ENCODE data around the gene PRR3. TPM values are rescaled to one million over a fixed set of nuclear protein-coding genes. Genes with fewer than 3 reads are reported as not detected.

The PRR3 gene
- polyA plus RNA-seq, 1 donor from 2014 or later = 13.0 TPM

DNA sequence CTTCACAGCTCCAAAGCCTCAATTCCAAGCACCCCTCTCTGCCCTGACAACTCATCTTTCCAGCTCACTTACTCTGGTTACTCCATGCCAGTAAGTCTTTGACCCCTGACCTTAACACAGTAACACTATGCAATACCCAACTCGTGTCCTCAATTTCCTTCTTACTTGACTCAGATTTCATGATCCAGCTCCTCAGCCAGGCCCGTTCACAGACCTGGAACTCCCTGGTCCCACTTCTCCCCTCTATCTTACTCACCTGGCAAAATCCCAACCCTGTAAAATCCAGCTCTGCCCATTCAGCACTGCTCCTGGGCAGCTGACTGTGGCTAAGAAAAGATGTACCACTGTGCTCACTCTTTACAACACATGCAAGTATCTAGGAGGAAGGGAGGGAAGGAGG is 8.7 kb upstream of the PRR3 start:
- Histone ChIP-seq H3K4me2 (ENCODE audit: low read length) (no peak overlapping the region), H3K4me3 (ENCODE audit: low read length) (no peak overlapping the region), H4K20me1 (ENCODE audit: insufficient read depth) (no peaks in the 10 kb centered on the region), H3K27me3 (ENCODE audit: insufficient read depth, low read depth, low read length) (no peaks in the 10 kb centered on the region), H3K9ac (ENCODE audit: low read length) (no peak overlapping the region), H2AFZ (ENCODE audit: low read depth, low read length) (no peak overlapping the region), H3K27ac (ENCODE audit: low read length) (no peak overlapping the region), H3K9me2 (ENCODE audit: insufficient read depth, low read length) (no peaks in the 10 kb centered on the region), H3K79me2 (replicated peaks; ENCODE audit: insufficient read depth, low read length) (no peaks in the 10 kb centered on the region), H3F3A (ENCODE audit: insufficient read depth, low read length, poor library complexity, severe bottlenecking) (no peaks in the 10 kb centered on the region), H3K9me3 (ENCODE audit: low read length) (no peaks in the 10 kb centered on the region), H3K36me3 (ENCODE audit: insufficient read depth, low read length) (no peaks in the 10 kb centered on the region)
- TF ChIP-seq EZH2 (IDR thresholded peaks at IDR 0.05; ENCODE audit: borderline replicate concordance, insufficient read depth, low read length, poor library complexity, severe bottlenecking) (no peak), MXI1 (conservative IDR thresholded peaks at IDR 0.05; ENCODE audit: poor library complexity, severe bottlenecking) (no peak), TAF1 (IDR thresholded peaks at IDR 0.05; ENCODE audit: low read depth) (no peak), EP300 (conservative IDR thresholded peaks at IDR 0.05; ENCODE audit: poor library complexity, severe bottlenecking) (no peak), SMC3 (conservative IDR thresholded peaks at IDR 0.05; ENCODE audit: poor library complexity) (no peak), CTCF (IDR thresholded peaks at IDR 0.05; ENCODE audit: poor library complexity, severe bottlenecking) (no peak), POLR2AphosphoS5 (IDR thresholded peaks at IDR 0.05) (no peak), RAD21 (conservative IDR thresholded peaks at IDR 0.05) (no peak)
- TF ChIP-seq, protein P1, sequence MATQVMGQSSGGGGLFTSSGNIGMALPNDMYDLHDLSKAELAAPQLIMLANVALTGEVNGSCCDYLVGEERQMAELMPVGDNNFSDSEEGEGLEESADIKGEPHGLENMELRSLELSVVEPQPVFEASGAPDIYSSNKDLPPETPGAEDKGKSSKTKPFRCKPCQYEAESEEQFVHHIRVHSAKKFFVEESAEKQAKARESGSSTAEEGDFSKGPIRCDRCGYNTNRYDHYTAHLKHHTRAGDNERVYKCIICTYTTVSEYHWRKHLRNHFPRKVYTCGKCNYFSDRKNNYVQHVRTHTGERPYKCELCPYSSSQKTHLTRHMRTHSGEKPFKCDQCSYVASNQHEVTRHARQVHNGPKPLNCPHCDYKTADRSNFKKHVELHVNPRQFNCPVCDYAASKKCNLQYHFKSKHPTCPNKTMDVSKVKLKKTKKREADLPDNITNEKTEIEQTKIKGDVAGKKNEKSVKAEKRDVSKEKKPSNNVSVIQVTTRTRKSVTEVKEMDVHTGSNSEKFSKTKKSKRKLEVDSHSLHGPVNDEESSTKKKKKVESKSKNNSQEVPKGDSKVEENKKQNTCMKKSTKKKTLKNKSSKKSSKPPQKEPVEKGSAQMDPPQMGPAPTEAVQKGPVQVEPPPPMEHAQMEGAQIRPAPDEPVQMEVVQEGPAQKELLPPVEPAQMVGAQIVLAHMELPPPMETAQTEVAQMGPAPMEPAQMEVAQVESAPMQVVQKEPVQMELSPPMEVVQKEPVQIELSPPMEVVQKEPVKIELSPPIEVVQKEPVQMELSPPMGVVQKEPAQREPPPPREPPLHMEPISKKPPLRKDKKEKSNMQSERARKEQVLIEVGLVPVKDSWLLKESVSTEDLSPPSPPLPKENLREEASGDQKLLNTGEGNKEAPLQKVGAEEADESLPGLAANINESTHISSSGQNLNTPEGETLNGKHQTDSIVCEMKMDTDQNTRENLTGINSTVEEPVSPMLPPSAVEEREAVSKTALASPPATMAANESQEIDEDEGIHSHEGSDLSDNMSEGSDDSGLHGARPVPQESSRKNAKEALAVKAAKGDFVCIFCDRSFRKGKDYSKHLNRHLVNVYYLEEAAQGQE (IDR thresholded peaks at IDR 0.05; ENCODE audit: borderline replicate concordance) = no peak

DNA sequence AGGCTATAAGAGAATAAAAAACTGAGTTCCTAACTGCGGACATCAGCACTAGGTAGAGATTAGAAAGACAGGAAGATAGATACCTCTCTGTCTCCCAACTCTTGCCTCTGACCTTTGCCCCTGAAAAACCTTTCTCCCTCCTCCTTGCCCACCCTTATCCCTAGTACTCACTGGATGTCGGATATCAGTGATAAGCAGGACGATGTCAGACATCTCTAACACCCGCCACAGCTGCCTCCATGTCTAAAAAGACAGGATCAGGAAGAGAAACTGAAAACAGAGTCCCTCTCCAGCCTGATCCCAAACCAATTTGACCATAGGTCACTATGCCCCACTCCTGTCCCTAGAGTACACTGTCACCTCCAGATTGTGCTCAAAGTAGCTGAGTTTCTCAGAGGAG is 2.7 kb upstream of the PRR3 start:
- peak overlapping the region; percentile 99 for H3K4me3 ChIP-seq (ENCODE audit: low read length)
- peak overlapping the region; percentile 91 for H3K4me2 ChIP-seq (ENCODE audit: low read length)
- no peaks in the 10 kb centered on the region for H3K9me2 ChIP-seq (ENCODE audit: insufficient read depth, low read length)
- no peaks in the 10 kb centered on the region for H3K27me3 ChIP-seq (ENCODE audit: insufficient read depth, low read depth, low read length)
- no peak overlapping the region for H3K27ac ChIP-seq (ENCODE audit: low read length)
- H3K36me3 ChIP-seq (ENCODE audit: insufficient read depth, low read length) = no peaks in the 10 kb centered on the region
- H3K79me2 ChIP-seq (replicated peaks; ENCODE audit: insufficient read depth, low read length) = peaks cover 29% of the 10 kb centered on the region
- peak overlapping the region; percentile 97 for H3K9ac ChIP-seq (ENCODE audit: low read length)
- H4K20me1 ChIP-seq (ENCODE audit: insufficient read depth) = no peaks in the 10 kb centered on the region
- H3K9me3 ChIP-seq (ENCODE audit: low read length) = no peaks in the 10 kb centered on the region
- no peaks in the 10 kb centered on the region for H3F3A ChIP-seq (ENCODE audit: insufficient read depth, low read length, poor library complexity, severe bottlenecking)
- H2AFZ ChIP-seq (ENCODE audit: low read depth, low read length) = no peak overlapping the region
- TF ChIP-seq MXI1 (conservative IDR thresholded peaks at IDR 0.05; ENCODE audit: poor library complexity, severe bottlenecking) (no peak), TAF1 (IDR thresholded peaks at IDR 0.05; ENCODE audit: low read depth) (no peak), SMC3 (conservative IDR thresholded peaks at IDR 0.05; ENCODE audit: poor library complexity) (no peak), POLR2AphosphoS5 (IDR thresholded peaks at IDR 0.05) (no peak), EP300 (conservative IDR thresholded peaks at IDR 0.05; ENCODE audit: poor library complexity, severe bottlenecking) (no peak), RAD21 (conservative IDR thresholded peaks at IDR 0.05) (no peak), CTCF (IDR thresholded peaks at IDR 0.05; ENCODE audit: poor library complexity, severe bottlenecking) (no peak), EZH2 (IDR thresholded peaks at IDR 0.05; ENCODE audit: borderline replicate concordance, insufficient read depth, low read length, poor library complexity, severe bottlenecking) (no peak)
- TF ChIP-seq, protein P1 (IDR thresholded peaks at IDR 0.05; ENCODE audit: borderline replicate concordance) = no peak
